ENCODE measurements around the gene ALMS1. TPM values are rescaled to one million over a fixed set of nuclear protein-coding genes. Genes with fewer than 3 reads are reported as not detected.
"Not testable (repeated sequence)": the region's sequence is repeated elsewhere in the genome, so short reads cannot be mapped to it uniquely, and the experiment has no call there.

The ALMS1 gene
- total and polyA plus RNA-seq, 8 donors: 3.8 to 101 (median 16.9) TPM

GRCh38 chr2:73494031-73494430 lies 108.4 kb downstream of the ALMS1 start:
- H3K9me3 ChIP-seq: no peaks in the 10 kb centered on the region
- TF ChIP-seq CTCF (IDR thresholded peaks at IDR 0.05): no peak
- no peak for TF ChIP-seq EP300 (IDR thresholded peaks at IDR 0.05)
- no peak for TF ChIP-seq POLR2A (IDR thresholded peaks at IDR 0.05)
- no peak for TF ChIP-seq POLR2AphosphoS5 (IDR thresholded peaks at IDR 0.05)
- H3K27me3 ChIP-seq: no peaks in the 10 kb centered on the region
- no peak overlapping the region for H3K27ac ChIP-seq
- H3K36me3 ChIP-seq: peaks cover 0 to 31% (median 28%) of the 10 kb centered on the region in 4 donors
- no peak for DNase-seq
- intact Hi-C loops (cut with DNase I; ENCODE audit: low total_unique reads): no loop called here
- H3K4me1 ChIP-seq: no peaks in the 10 kb centered on the region
- WGBS, 5 donors: 90 to 99% (median 94%) methylated on average over 2 of the region's 2 CpGs
- no peak overlapping the region for H3K4me3 ChIP-seq

- H3K4me1 ChIP-seq: no peaks in the 10 kb centered on the region
- no peak overlapping the region for H3K4me3 ChIP-seq
- H3K36me3 ChIP-seq: peaks cover 0 to 7% (median 0%) of the 10 kb centered on the region in 4 donors
- H3K27me3 ChIP-seq: no peaks in the 10 kb centered on the region
- DNase-seq: no peak
- intact Hi-C loops (cut with DNase I; ENCODE audit: low total_unique reads): no loop called here
- peaks cover 0 to 27% (median 4%) of the 10 kb centered on the region in 4 donors for H3K9me3 ChIP-seq
- no peak overlapping the region for H3K27ac ChIP-seq
- TF ChIP-seq POLR2AphosphoS5 (IDR thresholded peaks at IDR 0.05) (no peak), POLR2A (IDR thresholded peaks at IDR 0.05) (no peak), CTCF (IDR thresholded peaks at IDR 0.05) (no peak), EP300 (IDR thresholded peaks at IDR 0.05) (no peak)
- 83 to 90% (median 89%) methylated on average over 2 of the region's 2 CpGs for WGBS, 5 donors
Observed at GRCh38 chr2:73503992-73504570, 118.4 kb downstream of the ALMS1 start.

GRCh38 chr2:73504850-73505249 lies 119.2 kb downstream of the ALMS1 start:
- H3K27me3 ChIP-seq; H3K36me3 ChIP-seq; H3K27ac ChIP-seq; H3K4me1 ChIP-seq; DNase-seq; H3K4me3 ChIP-seq; intact Hi-C loops (cut with DNase I; ENCODE audit: low total_unique reads): not testable (repeated sequence)
- WGBS, 5 donors: 95 to 100% (median 96%) methylated on average over 2 of the region's 2 CpGs
- H3K9me3 ChIP-seq: peaks cover 0 to 28% (median 4%) of the 10 kb centered on the region in 4 donors

DNA sequence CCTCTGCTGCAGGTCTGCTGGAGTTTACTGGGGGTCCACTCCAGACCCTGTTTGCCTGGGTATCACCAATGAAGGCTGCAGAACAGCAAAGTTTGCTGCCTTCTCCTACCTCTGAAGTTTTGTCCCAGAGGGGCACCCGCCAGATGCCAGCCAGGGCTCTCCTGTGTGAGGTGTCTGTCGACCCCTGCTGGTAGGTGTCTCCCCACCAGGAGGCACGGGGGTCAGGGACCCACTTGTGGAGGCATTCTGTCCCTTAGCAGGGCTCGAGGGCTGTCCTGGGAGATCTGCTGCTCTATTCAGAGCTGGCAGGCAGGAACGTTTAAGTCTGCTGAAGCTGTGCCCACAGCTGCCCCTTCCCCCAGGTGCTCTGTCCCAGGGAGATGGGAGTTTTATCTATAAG lies 124.8 kb downstream of the ALMS1 start:
- peaks cover 0 to 33% (median 16%) of the 10 kb centered on the region in 4 donors for H3K36me3 ChIP-seq
- H3K4me1 ChIP-seq; H3K4me3 ChIP-seq; DNase-seq; H3K27ac ChIP-seq; H3K27me3 ChIP-seq; intact Hi-C loops (cut with DNase I; ENCODE audit: low total_unique reads): not testable (repeated sequence)
- WGBS, 5 donors: 87 to 96% (median 91%) methylated on average over 4 to 5 of the region's 5 CpGs
- peaks cover 0 to 19% (median 6%) of the 10 kb centered on the region in 4 donors for H3K9me3 ChIP-seq

DNA sequence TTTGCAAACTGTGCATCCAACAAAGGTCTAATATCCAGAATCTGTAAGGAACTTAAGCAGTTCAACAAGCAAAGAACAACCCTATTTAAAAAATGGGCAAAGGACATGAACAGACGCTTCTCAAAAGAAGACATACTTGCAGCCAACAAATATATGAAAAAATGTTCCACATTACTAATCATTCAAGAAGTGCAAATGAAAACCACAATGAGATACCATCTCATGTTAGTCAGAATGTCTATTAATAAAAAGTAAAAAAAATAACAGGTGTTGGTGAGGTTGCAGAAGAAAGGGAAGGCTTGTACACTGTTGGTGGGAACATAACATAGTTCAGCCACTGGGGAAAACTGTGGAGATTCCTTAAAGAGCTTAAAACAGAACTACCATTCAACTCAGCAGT lies 130.4 kb downstream of the ALMS1 start:
- intact Hi-C loops (cut with DNase I; ENCODE audit: low total_unique reads): no loop called here

More for the DNA sequence above, 130.4 kb downstream of the ALMS1 start:
- H3K36me3 ChIP-seq: peaks cover 0 to 38% (median 31%) of the 10 kb centered on the region in 4 donors
- no peak for TF ChIP-seq EP300 (IDR thresholded peaks at IDR 0.05)
- no peak for TF ChIP-seq POLR2A (IDR thresholded peaks at IDR 0.05)
- TF ChIP-seq CTCF (IDR thresholded peaks at IDR 0.05): no peak
- no peak for TF ChIP-seq POLR2AphosphoS5 (IDR thresholded peaks at IDR 0.05)
- peaks cover 0 to 13% (median 0%) of the 10 kb centered on the region in 4 donors for H3K9me3 ChIP-seq
- H3K27ac ChIP-seq: no peak overlapping the region
- H3K4me3 ChIP-seq: no peak overlapping the region
- no peaks in the 10 kb centered on the region for H3K27me3 ChIP-seq
- DNase-seq: no peak
- whole genome bisulfite sequencing, 5 donors: 90 to 95% (median 91%) methylated on average over 1 of the region's 1 CpG
- no peaks in the 10 kb centered on the region for H3K4me1 ChIP-seq
